NCI-H1048 (cell line): Measurements from ENCODE around the gene PCIF1.
"Not testable (repeated sequence)": the region's sequence is repeated elsewhere in the genome, so short reads cannot be mapped to it uniquely, and the experiment has no call there.

ENCODE experiments used
- DNase-seq: peaks from one replicate; lab custom pipeline; 2025; lab: John Stamatoyannopoulos, UW

PCIF1 gene

DNA sequence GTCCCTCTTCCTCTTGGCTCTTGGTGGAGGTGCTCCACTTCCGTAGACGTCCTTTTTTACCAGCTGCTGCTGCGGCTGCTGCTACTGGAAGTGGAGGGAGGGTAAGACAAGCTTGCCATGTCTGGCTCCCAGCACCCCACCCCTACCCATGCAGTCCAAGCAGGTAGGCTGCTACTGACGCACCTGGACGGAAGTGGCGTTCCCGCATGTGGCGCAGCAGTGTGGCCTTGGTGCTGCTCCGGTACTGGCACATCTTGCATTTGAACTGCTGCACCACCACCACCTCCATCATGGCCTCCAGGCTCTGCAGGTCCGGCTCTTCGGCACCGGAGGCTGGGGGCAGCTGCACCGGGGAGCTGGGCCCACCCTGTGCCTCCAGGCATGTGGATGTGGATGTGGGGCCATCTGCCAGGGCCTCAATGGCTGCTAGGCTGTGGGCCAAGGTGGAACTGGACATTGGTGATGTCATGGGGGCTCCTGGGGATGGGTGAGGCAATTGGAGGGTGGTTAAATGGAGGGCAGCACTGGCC lies 33.1 kb downstream of the PCIF1 start:
- DNase-seq: no peak

DNA sequence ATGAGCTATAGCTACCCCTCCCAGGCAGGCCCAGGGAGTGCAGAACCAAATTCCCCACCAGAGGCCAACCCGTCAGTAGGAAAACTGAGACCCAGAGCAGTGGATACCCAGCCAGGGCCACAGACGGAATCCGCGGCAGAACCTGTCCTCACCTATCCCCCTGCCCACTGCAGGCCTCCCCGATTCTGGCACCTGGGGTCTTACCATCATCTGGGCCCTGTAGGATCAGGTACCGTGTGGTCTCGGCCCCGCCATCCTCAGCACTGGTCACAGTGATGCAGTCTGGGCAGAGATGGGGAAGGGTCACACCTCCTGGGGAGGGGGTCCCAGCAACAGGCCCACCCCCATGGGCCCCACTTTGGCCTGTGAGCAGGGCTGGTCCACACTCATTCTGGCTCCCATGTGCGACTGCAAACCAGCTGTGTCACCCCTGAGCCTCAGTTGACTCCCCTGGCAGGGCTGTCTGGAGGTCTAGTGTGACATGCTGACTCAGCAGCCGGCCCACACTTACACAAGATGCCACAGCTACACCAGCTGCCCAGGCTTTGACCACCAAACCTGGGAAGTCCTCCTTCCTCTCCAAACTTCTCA lies 33.7 kb downstream of the PCIF1 start:
- DNase-seq: no peak

DNA sequence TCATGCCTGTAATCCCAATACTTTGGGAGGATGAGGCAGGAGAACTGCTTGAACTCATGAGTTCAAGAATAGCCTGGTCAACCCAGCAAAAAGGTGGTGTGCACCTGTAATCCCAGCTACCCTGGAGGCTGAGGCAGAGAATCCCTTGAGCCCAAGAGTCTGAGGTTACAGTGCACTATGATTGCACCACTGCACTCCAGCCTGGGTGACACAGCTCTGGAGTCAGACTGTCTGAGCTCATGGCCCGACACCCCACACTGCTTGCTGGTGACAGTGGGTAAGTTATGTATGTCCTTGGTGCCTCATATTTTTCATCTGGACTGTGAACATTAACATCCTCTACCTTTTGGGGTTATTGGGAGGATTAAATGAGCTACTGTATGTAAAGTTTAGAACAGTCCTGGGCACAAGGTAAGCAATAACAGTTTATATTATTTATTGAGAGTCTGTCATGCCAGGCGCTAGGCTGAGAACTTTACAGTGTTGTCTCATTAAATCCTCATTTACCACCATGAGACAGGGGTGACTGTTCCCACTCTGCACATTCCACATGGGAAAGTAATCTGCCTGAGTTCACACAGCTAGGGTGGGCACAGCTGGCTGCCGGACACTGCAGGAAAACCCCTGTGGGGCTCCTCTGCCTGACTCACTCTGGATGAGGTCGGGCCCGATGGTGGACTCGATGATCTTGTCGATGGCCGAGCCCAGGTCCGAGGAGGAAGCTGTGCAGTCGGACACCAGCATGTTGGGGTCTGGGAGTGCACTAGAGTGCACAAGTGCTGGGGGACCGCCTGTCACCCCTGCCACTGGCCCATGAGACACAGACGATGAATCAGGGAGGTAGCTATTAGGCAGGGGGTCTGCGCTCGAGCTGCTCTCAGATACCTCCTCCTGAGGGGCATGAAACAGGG lies 34.6 kb downstream of the PCIF1 start:
- no peak for DNase-seq

DNA sequence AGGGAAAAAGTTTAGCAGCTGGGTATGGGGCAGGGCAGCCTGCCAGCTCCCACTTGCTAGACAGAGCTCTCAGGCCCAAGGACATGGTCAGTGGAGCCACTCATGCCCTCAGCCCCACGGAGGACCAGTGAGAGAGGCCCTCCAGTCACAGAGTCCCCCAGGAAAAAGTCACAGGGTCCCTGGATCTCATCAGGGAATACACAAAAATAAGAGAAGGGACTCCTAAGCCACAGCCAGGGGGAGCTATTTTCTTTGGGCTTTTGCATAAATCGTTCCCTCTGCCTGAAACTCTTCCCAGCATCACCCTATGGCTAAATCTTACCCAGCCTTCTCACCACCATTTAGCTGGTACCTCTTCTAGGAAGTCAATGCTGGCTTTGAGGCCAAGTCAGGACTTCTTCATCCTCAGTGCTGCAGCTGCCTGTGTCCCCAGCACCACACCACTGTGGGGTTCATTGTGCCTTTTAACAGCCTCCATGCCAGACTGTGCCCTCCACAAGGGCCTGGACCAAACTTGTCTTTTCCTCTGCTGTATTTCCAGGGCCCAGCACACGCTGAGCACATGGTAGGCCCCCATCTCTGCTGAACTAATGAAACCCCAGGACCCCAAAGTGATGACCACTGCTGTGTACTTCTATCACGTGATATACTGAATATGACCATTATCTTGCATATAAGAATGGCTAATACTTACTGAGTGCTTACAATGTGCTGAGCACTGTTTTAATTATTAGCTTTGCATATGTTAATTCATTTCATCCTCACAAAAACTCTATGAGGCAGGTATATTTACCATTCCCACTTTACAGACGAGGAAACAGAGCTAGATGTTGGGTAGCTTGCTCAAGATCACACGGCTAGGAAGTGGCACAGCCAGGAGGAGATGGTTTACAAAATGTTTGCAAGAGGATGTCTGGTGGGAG lies 35.5 kb downstream of the PCIF1 start:
- DNase-seq: no peak

DNA sequence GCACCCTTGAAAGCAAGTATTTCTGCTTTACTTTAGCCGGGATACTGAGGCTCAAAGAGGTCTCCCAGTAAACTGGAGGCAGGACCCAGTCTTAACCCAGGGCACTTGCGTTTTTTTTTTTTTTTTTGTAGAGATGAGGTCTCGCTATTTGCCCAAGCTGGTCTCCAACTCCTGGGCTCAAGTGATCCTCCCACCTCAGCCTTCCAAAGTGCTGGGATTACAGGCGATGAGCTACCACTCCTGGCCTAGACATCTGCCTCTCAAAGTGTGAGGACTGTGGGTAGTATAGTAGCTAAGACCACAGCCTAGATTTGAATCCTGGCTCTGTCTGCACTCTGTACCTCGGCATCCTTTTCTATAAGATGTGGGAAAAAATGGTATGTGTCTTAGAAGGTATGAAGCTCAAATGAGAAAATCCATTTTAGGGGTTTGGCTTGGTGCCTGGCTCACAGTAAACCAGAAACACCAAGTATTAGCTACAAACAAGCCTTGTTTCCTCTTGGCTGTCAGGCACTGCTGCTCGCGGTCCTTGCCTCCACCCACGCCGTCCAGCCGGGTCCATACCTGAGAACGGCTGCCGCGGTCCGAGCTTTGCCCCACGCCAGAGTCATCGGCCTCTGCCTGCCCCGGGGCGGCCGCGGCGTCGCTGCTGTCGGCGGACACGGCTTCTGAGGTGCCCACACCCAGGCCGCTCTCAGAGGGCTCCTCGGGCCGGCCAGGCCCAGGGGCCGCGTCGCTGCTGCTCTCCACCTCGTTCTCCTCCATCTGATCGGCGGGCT lies 36.4 kb downstream of the PCIF1 start:
- DNase-seq: no peak

DNA sequence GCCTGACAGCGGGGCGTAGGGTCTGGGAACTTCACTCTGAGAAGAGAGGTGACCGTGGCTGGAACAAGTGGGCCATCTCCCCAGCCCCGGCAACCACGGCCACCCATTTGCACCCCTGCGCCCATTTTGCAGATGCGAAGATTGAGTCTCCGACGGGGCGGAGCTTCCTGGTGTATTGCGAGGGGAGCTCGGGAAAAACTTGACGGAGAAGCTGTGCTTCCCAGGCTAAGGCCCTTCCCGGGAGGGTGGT lies 36.9 kb downstream of the PCIF1 start:
- no peak for DNase-seq

DNA sequence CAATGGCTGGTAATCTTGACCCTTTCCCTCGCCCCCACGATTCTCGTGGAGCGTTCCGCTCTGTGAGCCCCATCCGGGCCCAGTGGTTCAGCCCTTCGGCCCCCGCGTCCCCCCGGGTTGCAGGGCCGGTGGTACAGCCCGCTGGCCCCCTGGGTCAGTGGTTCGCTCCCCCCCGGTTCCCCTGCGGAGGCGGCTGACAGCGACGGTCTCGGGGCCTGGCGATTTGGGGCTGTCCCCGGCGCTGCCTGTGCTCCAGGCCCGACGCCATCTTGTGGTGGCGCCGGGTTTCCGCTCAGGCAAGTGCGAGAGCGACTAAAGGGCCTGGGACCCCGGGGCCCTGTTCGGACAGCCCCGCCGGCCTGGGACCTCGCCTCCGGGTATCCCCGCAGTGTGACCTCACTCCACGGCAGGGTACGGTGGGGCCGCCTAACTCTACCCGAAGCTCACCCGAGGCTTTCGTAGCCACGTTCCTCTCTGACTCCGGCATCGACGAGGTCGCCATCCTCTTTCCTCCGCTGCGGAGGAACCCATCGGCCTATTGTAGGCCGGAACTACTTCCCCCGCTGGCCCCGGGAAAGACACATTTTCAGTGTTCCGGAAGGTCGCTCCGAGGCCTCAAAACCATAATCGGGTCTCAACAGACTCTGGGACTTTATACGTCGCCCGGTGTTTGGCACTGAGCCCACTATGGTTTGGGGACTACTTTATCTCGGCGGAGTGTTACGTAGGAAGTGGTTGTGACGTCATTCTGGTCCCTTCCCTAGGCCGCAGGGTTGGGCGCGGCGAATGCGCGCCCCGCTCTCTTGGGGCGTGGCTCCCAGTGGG lies 37.4 kb downstream of the PCIF1 start, which contains the start of gene ZNF335:
Gene ZNF335, minus strand, starts transcription at position 529 of the 825 bp plus-strand sequence. CDS start 793 bp downstream, outside the sequence.
- peak; percentile 74 for DNase-seq

DNA sequence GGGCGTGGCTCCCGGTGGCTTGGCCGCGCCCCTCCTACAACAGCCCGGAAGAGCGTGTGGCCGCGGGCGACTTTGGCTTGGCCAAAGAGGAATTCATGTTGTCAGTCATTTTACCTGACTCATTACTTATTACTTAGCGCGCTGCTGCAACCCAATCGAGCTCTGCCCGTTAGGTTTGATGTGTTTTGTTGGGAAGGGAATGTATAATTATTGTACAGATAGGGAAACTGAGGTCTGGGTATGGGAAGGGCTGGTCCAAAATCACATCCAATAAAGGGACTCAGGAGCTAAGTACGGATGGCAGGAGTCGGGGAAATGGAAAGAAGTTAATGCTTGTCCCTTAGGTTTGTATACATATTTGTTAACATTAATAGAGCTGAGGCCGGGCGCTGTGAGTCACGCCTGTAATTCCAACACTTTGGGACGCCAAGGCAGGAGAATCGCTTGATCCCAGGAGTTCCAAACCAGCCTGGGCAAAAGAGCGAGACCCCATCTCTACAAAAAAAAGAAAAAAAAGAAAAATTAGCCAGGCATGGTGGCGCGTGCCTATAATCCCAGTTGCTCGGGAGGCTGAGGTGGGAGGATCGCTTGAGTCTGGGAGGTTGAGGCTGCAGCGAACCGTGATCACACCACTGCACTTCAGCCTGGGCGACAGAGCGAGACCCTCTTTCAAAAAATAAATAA lies 38.2 kb downstream of the PCIF1 start:
- DNase-seq: peak; percentile 81

DNA sequence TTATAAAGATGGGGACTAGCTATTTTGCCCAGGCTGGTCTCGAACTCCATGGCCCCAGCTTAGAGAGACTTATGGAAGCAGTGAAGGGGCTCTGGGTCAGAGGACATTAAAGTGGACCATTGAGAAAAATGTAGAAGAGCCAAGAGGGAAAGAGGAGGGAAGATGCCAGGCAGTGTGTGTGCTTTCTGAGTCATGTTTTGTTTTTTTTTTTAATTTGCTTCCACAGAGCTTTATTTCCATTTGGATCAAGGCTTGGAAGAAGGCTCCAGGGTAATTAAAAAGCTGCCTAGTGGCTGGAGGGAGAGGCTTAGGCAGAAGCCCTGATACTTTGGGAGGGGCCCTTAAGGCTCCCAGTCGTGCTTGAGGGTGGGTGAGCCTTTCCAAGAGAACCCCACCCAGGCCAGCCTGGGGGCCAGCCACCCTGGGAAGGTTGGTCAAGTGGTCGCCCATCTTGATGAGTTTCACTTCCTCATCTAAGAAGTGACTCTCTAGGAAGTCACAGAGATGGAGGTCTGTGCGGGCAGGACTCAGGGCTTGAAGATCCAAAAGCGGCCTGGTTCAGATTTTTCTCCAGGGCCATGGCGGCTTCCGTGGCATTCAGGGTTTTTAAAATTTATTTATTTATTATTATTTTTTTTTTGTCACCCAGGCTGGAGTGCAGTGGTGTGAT lies 40.5 kb downstream of the PCIF1 start:
- DNase-seq: no peak

DNA sequence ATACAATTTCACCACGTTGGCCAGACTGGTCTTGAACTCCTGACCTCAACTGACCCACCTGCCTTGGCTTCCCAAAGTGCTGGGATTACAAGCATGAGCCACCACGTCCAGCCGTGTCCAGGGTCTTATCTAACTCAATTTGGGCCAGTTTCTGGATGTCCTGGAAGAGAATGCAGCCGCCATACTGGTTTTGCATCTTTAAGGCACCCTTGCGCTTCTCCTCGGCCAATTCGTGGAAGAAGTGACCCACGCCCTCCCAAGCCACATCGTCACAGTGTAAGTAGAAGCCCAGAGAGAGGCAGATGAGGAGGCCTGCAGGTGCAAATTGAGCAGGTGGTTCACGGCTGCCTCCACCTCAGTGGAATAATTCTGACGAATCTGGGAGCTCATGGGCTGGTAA lies 41.2 kb downstream of the PCIF1 start:
- no peak for DNase-seq

DNA sequence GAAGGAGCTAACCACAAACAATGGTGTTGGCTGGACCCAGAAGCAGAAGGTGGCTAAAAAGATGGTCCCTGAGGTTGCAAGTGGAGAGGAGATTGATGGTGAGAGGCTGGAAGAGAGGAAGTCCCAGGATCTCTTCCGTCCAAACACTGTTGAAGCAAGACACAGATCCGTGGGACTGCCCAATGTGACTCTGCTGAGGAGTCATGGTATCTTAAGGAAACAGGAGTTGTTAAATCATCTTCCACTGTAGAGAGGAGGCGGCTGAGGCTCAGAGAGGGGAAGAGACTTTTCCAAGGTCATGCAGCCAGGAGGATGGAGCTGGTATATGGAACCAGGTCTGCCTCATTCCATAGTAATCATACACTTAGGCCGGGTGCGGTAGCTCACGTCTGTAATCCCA lies 41.6 kb downstream of the PCIF1 start:
- no peak for DNase-seq

DNA sequence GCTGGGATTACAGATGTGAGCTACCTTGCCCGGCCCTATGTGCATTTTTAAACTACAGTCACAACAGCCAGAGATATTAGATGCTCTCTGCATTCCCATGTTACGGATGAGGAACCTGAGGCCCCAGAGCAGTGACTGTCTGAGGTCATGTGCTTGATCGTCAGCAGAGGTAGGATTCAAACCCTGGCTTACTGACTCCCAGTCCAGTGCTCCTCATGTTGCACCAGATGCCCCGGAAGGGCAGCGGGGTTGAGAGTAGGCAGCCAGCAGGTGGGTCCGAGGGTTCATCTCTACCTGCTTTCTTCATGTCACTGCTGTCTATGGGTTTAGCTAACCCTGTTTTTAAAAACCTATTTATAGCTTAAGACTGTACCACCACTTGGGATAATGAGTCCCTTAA lies 46.8 kb downstream of the PCIF1 start:
- DNase-seq: no peak

DNA sequence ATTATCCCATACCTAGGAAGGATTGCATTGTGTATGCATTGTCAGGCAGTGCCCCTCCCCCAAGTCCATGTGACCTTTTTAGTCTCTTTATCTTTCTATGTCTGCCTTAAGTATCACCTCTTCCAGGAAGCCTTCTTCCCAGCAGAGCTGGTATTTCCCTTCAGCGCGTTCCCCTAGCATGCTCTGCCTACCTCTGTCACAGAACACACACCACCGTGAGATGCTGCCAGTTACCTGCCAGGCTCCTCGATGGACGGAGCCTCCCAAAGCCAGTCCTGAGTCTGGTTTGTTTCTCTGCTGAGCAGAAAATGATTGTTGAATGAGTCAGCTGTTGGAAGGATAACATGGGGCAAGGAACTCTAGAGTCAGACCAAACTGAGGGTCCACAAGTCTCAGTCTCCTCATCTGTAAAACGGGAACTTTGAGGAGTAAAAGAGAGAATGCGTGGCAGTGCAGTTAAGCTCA lies 48.8 kb downstream of the PCIF1 start:
- no peak for DNase-seq

DNA sequence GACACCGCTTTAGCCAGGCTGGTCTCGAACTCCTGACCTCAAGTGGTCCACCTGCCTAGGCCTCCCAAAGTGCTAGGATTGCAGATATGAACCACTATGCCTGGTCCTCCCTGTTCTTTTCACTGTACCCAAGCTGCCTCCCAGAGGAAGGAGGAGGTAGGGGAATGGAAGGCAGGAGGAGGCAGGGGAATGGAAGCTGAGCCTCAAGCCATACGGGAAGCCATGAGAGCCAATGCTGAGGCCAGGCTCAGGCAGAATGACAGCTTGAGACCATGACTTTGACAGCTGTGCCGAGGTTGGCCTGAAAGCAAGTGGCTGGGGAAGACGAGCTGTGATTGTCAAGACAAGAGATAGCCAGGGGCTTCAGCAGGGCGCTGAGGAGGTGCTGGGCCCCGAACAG lies 51.1 kb downstream of the PCIF1 start:
- no peak for DNase-seq

DNA sequence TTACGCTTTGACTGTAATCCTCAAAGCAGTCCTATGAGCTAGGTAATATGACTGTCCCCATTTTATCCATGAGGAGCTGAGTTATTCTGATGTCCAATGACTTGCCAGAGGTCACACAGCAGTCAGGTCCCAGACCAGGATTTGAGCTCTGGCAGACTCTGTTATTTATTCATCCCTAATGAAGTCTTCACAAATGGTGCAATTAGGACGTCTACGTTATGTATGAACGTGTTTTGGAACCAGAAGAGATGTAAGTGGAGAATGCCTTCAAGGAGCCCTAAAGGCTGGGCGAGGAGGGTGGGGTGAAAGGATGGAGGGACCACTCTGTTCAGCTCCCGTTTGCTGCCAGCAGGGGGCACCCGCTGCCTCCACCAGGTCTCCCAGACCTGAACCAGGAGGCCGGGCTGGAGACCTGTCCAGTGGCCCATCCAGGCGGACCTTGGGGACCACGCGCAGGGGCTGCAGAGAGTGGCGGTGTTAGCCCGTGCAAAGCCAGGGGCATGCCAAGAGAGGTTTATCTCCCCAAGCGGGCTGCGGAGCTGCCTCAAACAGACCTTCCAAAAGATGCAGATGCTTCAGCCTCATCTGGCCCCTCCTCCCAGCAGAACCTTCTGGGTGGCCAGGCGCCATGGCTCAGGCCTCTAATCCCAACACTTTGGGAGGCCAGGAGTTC lies 52.8 kb downstream of the PCIF1 start:
- no peak for DNase-seq

DNA sequence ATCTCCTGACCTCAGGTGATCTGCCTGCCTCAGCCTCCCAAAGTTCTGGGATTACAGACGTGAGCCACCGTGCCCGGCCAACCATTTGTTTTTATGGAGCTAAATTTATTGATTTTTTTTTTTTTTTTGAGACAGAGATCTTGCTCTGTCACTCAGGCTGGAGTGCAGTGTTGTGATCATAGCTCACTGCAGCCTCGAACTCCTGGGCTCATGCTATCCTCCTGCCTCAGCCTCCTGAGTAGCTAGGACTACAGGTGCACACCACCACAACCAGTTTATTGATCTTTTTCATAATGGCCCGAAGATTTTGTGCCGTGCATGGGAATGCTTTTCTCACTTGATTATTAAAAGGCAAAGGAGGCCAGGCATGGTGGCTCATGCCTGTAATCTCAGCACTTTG lies 54.3 kb downstream of the PCIF1 start:
- not testable (repeated sequence) for DNase-seq

DNA sequence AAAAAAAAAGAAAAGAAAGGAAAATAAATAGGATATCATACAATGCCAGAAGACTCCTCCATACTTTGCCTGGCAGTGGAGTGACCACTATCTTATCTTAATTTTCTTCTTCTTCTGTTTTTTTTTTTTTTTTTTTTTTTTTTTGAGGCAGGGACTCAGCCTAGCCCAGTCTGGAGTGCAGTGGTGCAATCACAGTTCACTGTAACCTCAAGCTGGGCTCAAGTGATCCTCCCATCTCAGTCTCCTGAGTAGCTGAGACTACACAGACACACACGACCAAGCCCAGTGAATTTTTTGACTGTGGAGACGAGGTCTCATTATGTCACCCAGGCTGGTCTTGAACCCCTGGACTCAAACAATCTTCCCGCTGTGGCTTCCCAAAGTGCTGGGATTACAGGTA lies 57.1 kb downstream of the PCIF1 start:
- no peak for DNase-seq

DNA sequence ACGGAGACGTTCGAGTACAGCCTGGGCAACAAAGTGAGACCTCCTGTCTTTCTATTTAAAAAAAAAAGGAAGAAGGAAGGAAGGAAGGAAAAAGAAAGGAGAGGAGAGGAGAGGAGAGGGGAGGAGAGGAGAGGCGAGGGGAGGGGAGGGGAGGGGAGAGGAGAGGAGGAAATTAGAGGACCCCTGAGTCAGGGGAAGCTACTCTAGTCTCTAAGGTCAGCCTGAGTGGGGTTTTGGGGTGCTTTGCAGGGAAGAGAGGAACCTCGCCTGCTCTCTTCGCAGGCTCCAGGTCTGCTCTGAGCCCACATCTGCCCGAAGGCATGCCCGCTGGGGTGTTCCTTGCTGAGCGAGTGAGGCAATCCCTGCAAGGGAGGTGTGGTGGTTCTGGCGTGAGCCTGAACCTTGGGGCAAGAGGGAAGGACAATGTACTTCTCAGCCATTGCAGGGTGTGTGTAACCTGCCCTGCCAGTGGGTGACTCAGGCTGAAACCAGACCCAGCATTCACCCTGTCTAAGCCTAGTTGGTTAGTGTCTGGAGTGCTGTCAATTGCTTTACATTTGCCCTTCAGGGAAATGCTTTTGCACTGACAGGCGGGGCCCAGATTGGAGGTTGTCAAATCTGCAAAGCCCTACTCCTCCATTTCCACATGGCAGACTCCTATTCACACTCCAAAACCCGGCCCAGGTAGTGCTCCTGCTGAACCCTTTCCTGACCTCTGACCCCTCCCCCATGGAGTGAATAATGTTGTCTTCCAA lies 58.9 kb downstream of the PCIF1 start:
- DNase-seq: no peak
